H1 (cell line): ENCODE measurements around the gene EIF2S2. TPM values are rescaled to one million over a fixed set of nuclear protein-coding genes. Genes with fewer than 3 reads are reported as not detected.
"Not testable (repeated sequence)": the region's sequence is repeated elsewhere in the genome, so short reads cannot be mapped to it uniquely, and the experiment has no call there.

Experiments
- CTCF ChIA-PET: fragments of 300-600 bp; sonication (Branson Sonifier 250); formaldehyde crosslinking; loops from one replicate; lab custom pipeline; 2021; ENCODE audit not compliant: partially characterized antibody; lab: Charles Lee
- POLR2A ChIA-PET: fragments of 300-600 bp; sonication (Branson Sonifier 250); formaldehyde crosslinking; loops from one replicate; lab custom pipeline; 2021; ENCODE audit warnings: inconsistent platforms; ENCODE audit not compliant: partially characterized antibody; lab: Charles Lee
- DNase-seq, 2 experiments: peaks; one replicate each; pipeline versions ENCODE4 v3.0.0 to v3.0.0-alpha.2; 2010 to 2022; ENCODE audit warnings: low spot score in 2 of 2, low read depth in 1 of 2, mixed read lengths in 1 of 2
- FAIRE-seq: peaks from 2 replicates; lab custom pipeline; 2011; peaks lifted over from hg19 to GRCh38; lab: Jason Lieb, UNC
- H2AFZ ChIP-seq: 2 replicates; pipeline ENCODE4 v1.8.1; 2012; ENCODE audit warnings: low read length, inconsistent platforms
- H2AK5ac ChIP-seq: 2 replicates; pipeline ENCODE4 v1.6.1; 2013; ENCODE audit warnings: low read depth, low read length
- H2BK120ac ChIP-seq: replicated peaks from 2 replicates; pipeline ENCODE3; 2013; ENCODE audit warnings: low read depth, low read length, inconsistent platforms
- H2BK12ac ChIP-seq: 2 replicates; pipeline ENCODE4 v1.6.1; 2013; ENCODE audit warnings: low read depth, low read length
- H2BK15ac ChIP-seq: 2 replicates; pipeline ENCODE4 v1.6.1; 2013; ENCODE audit warnings: low read length
- H2BK20ac ChIP-seq: 2 replicates; pipeline ENCODE4 v1.6.1; 2013; ENCODE audit warnings: low read length
- H2BK5ac ChIP-seq: 2 replicates; pipeline ENCODE4 v1.6.1; 2013; ENCODE audit warnings: low read depth, low read length
- H3K14ac ChIP-seq: 2 replicates; pipeline ENCODE4 v1.6.1; 2013; ENCODE audit warnings: inconsistent platforms; ENCODE audit not compliant: insufficient read length
- H3K18ac ChIP-seq: 2 replicates; pipeline ENCODE4 v1.6.1; 2013; ENCODE audit warnings: low read length; ENCODE audit errors: extremely low read depth
- H3K23ac ChIP-seq: 2 replicates; pipeline ENCODE4 v1.6.1; 2013; ENCODE audit warnings: inconsistent platforms; ENCODE audit not compliant: insufficient read length
- H3K23me2 ChIP-seq: 2 replicates; pipeline ENCODE4 v1.6.1; 2013; ENCODE audit warnings: low read depth, low read length
- H3K27ac ChIP-seq: 2 replicates; pipeline ENCODE4 v1.6.1; 2011; ENCODE audit warnings: low read depth, low read length, inconsistent platforms
- H3K27me3 ChIP-seq, 4 experiments: replicated peaks in 1 of 4; 1 replicate in 1 of 4; 2 replicates in 3 of 4; pipeline versions ENCODE4 v1.6.1 to v1.8.1; 2011 to 2013; ENCODE audit warnings: low read length in 3 of 4, mild to moderate bottlenecking in 3 of 4, inconsistent platforms in 2 of 4, mixed read lengths in 2 of 4, moderate library complexity in 1 of 4; ENCODE audit not compliant: control insufficient read depth in 3 of 4, insufficient read depth in 3 of 4; ENCODE audit errors: extremely low read depth in 1 of 4
- H3K36me3 ChIP-seq, 4 experiments: 2 replicates each; pipeline versions ENCODE4 v1.6.1 to v1.8.1; 2011 to 2013; ENCODE audit warnings: mild to moderate bottlenecking in 4 of 4, low read length in 3 of 4, moderate library complexity in 2 of 4, control low read depth in 1 of 4, inconsistent platforms in 1 of 4; ENCODE audit not compliant: insufficient read depth in 4 of 4, control insufficient read depth in 2 of 4
- H3K4ac ChIP-seq: replicated peaks from 2 replicates; pipeline ENCODE3; 2013; ENCODE audit warnings: low read length, low read depth, mixed read lengths, inconsistent platforms; ENCODE audit not compliant: insufficient read length
- H3K4me1 ChIP-seq, 4 experiments: replicated peaks in 1 of 4; 1 replicate in 1 of 4; 2 replicates in 3 of 4; pipeline versions ENCODE4 v1.6.1 to v1.8.1; 2011 to 2013; ENCODE audit warnings: low read length in 3 of 4, inconsistent platforms in 2 of 4, mixed read lengths in 1 of 4; ENCODE audit not compliant: insufficient read depth in 4 of 4, control insufficient read depth in 3 of 4
- H3K4me2 ChIP-seq, 2 experiments: 2 replicates each; pipeline versions ENCODE4 v1.6.1 to v1.8.1; 2011 to 2013; ENCODE audit warnings: low read depth in 2 of 2, low read length in 2 of 2, control low read depth in 1 of 2, inconsistent platforms in 1 of 2, mild to moderate bottlenecking in 1 of 2; ENCODE audit not compliant: insufficient read depth in 1 of 2
- H3K4me3 ChIP-seq, 4 experiments: fragments of 200-600, 300-600 bp in 1 of 4; sonication (generic), shearing (Covaris generic), sonication (Bioruptor Twin) in 1 of 4; 2 replicates each; pipeline versions ENCODE4 v1.5.1 to v1.8.1; 2011 to 2016; ENCODE audit warnings: low read length in 4 of 4, low read depth in 3 of 4, control low read depth in 2 of 4, inconsistent platforms in 2 of 4, mild to moderate bottlenecking in 2 of 4, mixed read lengths in 1 of 4, moderate library complexity in 1 of 4; ENCODE audit not compliant: insufficient read depth in 2 of 4; ENCODE audit errors: extremely low read depth in 1 of 4
- H3K56ac ChIP-seq: replicated peaks from 2 replicates; pipeline ENCODE3; 2013; ENCODE audit warnings: low read depth, mild to moderate bottlenecking, mixed read lengths, low read length, inconsistent platforms; ENCODE audit not compliant: insufficient read length
- H3K79me1 ChIP-seq: 2 replicates; pipeline ENCODE4 v1.6.1; 2013; ENCODE audit warnings: low read depth, low read length, control low read depth
- H3K79me2 ChIP-seq, 2 experiments: 2 replicates each; pipeline versions ENCODE4 v1.6.1 to v1.8.1; 2012 to 2013; ENCODE audit warnings: low read length in 2 of 2, mild to moderate bottlenecking in 2 of 2, inconsistent platforms in 1 of 2; ENCODE audit not compliant: insufficient read depth in 2 of 2, control insufficient read depth in 1 of 2
- H3K9ac ChIP-seq, 4 experiments: replicated peaks in 1 of 4; 1 replicate in 1 of 4; 2 replicates in 3 of 4; pipeline versions ENCODE4 v1.6.1 to v1.8.1; 2011 to 2013; ENCODE audit warnings: low read depth in 3 of 4, low read length in 3 of 4, control low read depth in 2 of 4, mild to moderate bottlenecking in 2 of 4, moderate library complexity in 2 of 4, inconsistent platforms in 1 of 4; ENCODE audit errors: extremely low read depth in 1 of 4
- H3K9me3 ChIP-seq, 2 experiments: 2 replicates each; pipeline versions ENCODE4 v1.6.1 to v1.8.1; 2012 to 2013; ENCODE audit warnings: mild to moderate bottlenecking in 2 of 2, moderate library complexity in 2 of 2, control low read depth in 1 of 2, inconsistent platforms in 1 of 2, low read depth in 1 of 2, low read length in 1 of 2, mixed read lengths in 1 of 2; ENCODE audit not compliant: insufficient read depth in 2 of 2
- H4K20me1 ChIP-seq, 2 experiments: replicated peaks in 1 of 2; 2 replicates each; pipeline versions ENCODE3 to v1.8.1; 2011 to 2013; ENCODE audit warnings: inconsistent platforms in 2 of 2, low read length in 2 of 2, mild to moderate bottlenecking in 1 of 2; ENCODE audit not compliant: insufficient read depth in 2 of 2, control insufficient read depth in 1 of 2
- H4K5ac ChIP-seq: 2 replicates; pipeline ENCODE4 v1.6.1; 2013; ENCODE audit warnings: low read length, low read depth, mixed read lengths, inconsistent platforms; ENCODE audit not compliant: insufficient read length
- H4K8ac ChIP-seq: 2 replicates; pipeline ENCODE4 v1.8.0; 2013; ENCODE audit warnings: mild to moderate bottlenecking, moderate library complexity, low read length, inconsistent platforms; ENCODE audit not compliant: insufficient read depth; ENCODE audit errors: extremely low read depth
- H4K91ac ChIP-seq: replicated peaks from 2 replicates; pipeline ENCODE3; 2013; ENCODE audit warnings: low read length, mixed read lengths, inconsistent platforms; ENCODE audit not compliant: insufficient read length
- WGBS, 2 experiments: shearing (Covaris generic) in 1 of 2; methylation state at CpG; one replicate each; pipeline versions ENCODE4 v1.1.6 to v1.1.7; 2013 to 2015; ENCODE audit warnings: low lambda C conversion rate in 2 of 2, mixed read lengths in 2 of 2, inconsistent platforms in 1 of 2, low coverage in 1 of 2, missing lambda C conversion rate in 1 of 2; ENCODE audit not compliant: insufficient replicate concordance in 2 of 2, insufficient coverage in 1 of 2, insufficient read length in 1 of 2; ENCODE audit errors: extremely low coverage in 1 of 2, missing lambda C conversion rate in 1 of 2; 5-methylcytosine and 5-hydroxymethylcytosine counted together
- polyA plus RNA-seq, 7 experiments: library from polyadenylated mRNA; depleted of rRNA in 3 of 7; stranded (reverse) in 5 of 7; unstranded in 2 of 7; fragments of >200 nt in 5 of 7; fragments of 200-250 nt in 2 of 7; gene quantifications; 1 replicate in 5 of 7; 2 replicates in 1 of 7; 4 replicates in 1 of 7; pipeline versions ENCODE4 v1.2.1 to v1.2.3, GENCODE V29; 2011 to 2013; ENCODE audit warnings: missing spikeins in 2 of 7, mixed read lengths in 2 of 7
- total RNA-seq: library from RNA; stranded (reverse); fragmentation: NEBNext Ultra II Directional; extraction: Animal tissue kit (Norgen Biotek cat#: 25700); gene quantifications from 2 replicates; pipeline ENCODE4 v1.2.1, GENCODE V29; 2021

EIF2S2 gene
- total and polyA plus RNA-seq, 2 of the 8 experiments (the other 6 are each of a cell fraction or from before 2014, with no cell fraction given) = 59.5 to 142 TPM

GRCh38 chr20:34152073-34152472 lies 40.0 kb upstream of the EIF2S2 start:
- H3K4me3 ChIP-seq, H3K9ac ChIP-seq, H3K23me2 ChIP-seq, H2AFZ ChIP-seq, H3K56ac ChIP-seq, H2BK120ac ChIP-seq, DNase-seq, H4K5ac ChIP-seq, H3K9me3 ChIP-seq, H3K79me2 ChIP-seq, H3K27me3 ChIP-seq, H3K36me3 ChIP-seq, H2BK15ac ChIP-seq, H3K23ac ChIP-seq, H3K27ac ChIP-seq, H2BK20ac ChIP-seq, H3K4me2 ChIP-seq, FAIRE-seq, H3K14ac ChIP-seq, H4K8ac ChIP-seq, H2AK5ac ChIP-seq, H4K20me1 ChIP-seq, H2BK5ac ChIP-seq, H3K4ac ChIP-seq, H3K18ac ChIP-seq, POLR2A ChIA-PET, H3K79me1 ChIP-seq, H4K91ac ChIP-seq, H3K4me1 ChIP-seq, H2BK12ac ChIP-seq: not testable (repeated sequence)
- WGBS, 2 experiments = 92% methylated on average over 8 of the region's 8 CpGs; no CpG with 5 or more reads in 1 of the 2 experiments
- CTCF ChIA-PET = interaction anchor here (0.7 kb wide), 1 partner anchor 80 kb away, joined by 3 read pairs; no protein-coding TSS in a partner anchor
